H1 (cell line): Measurements from ENCODE around the gene YPEL2. TPM values are rescaled to one million over a fixed set of nuclear protein-coding genes. Genes with fewer than 3 reads are reported as not detected.

ENCODE experiments used
- CHD7 ChIP-seq: fragments of 300-600 bp; sonication (generic); IDR thresholded peaks from 2 replicates; pipeline ENCODE4 v1.7.1; 2012; ENCODE audit warnings: low read length, moderate library complexity, mild to moderate bottlenecking, inconsistent platforms; ENCODE audit not compliant: insufficient replicate concordance
- GABPA ChIP-seq: IDR thresholded peaks from 2 replicates; pipeline ENCODE4 v1.6.1; 2011; ENCODE audit warnings: mild to moderate bottlenecking, low read length, moderate library complexity, borderline replicate concordance; ENCODE audit not compliant: insufficient read depth
- HDAC2 ChIP-seq, 2 experiments: fragments of 300-600 bp in 1 of 2; sonication (generic) in 1 of 2; IDR thresholded peaks; 2 replicates each; pipeline ENCODE4 v1.6.1; 2011 to 2012; ENCODE audit warnings: low read depth in 2 of 2, low read length in 2 of 2, mild to moderate bottlenecking in 2 of 2, moderate library complexity in 2 of 2, borderline replicate concordance in 1 of 2, inconsistent platforms in 1 of 2
- KDM4A ChIP-seq: IDR thresholded peaks from one replicate; pipeline ENCODE4 v1.7.1; 2012; ENCODE audit warnings: low read depth, mild to moderate bottlenecking, moderate library complexity, low read length, inconsistent platforms; ENCODE audit not compliant: severe bottlenecking
- KDM5A ChIP-seq: fragments of 200-600 bp; IDR thresholded peaks from 2 replicates; pipeline ENCODE4 v1.7.1; 2012; ENCODE audit warnings: mild to moderate bottlenecking, low read length, inconsistent platforms, mixed read lengths
- RBBP5 ChIP-seq: IDR thresholded peaks from 2 replicates; pipeline ENCODE4 v1.7.1; 2012; ENCODE audit warnings: low read depth, mild to moderate bottlenecking, inconsistent platforms, low read length, moderate library complexity, borderline replicate concordance
- RXRA ChIP-seq: IDR thresholded peaks from 2 replicates; pipeline ENCODE4 v1.6.1; 2011; ENCODE audit warnings: low read depth, mild to moderate bottlenecking, low read length, moderate library complexity; ENCODE audit not compliant: insufficient read depth
- SRF ChIP-seq: IDR thresholded peaks from 2 replicates; pipeline ENCODE4 v1.6.1; 2011; ENCODE audit warnings: mild to moderate bottlenecking, low read depth, low read length, moderate library complexity
- SUZ12 ChIP-seq: fragments of 200-600 bp; sonication (generic); IDR thresholded peaks from 2 replicates; pipeline ENCODE4 v1.6.1; 2012; ENCODE audit warnings: mild to moderate bottlenecking, inconsistent platforms, low read length, moderate library complexity, mixed read lengths
- YY1 ChIP-seq: IDR thresholded peaks from 2 replicates; pipeline ENCODE4 v1.6.1; 2011; ENCODE audit warnings: low read depth, mild to moderate bottlenecking, low read length
- polyA plus RNA-seq, 7 experiments: library from polyadenylated mRNA; depleted of rRNA in 3 of 7; stranded (reverse) in 5 of 7; unstranded in 2 of 7; fragments of >200 nt in 5 of 7; fragments of 200-250 nt in 2 of 7; gene quantifications; 1 replicate in 5 of 7; 2 replicates in 1 of 7; 4 replicates in 1 of 7; pipeline versions ENCODE4 v1.2.1 to v1.2.3, GENCODE V29; 2011 to 2013; ENCODE audit warnings: missing spikeins in 2 of 7, mixed read lengths in 2 of 7
- total RNA-seq: library from RNA; stranded (reverse); fragmentation: NEBNext Ultra II Directional; extraction: Animal tissue kit (Norgen Biotek cat#: 25700); gene quantifications from 2 replicates; pipeline ENCODE4 v1.2.1, GENCODE V29; 2021

The YPEL2 gene
- total and polyA plus RNA-seq, 2 of the 8 experiments (the other 6 are each of a cell fraction or from before 2014, with no cell fraction given), result 1.6 to 3.5 TPM

- no peak for TF ChIP-seq CHD7
- no peak for TF ChIP-seq GABPA
- TF ChIP-seq RBBP5, result no peak
- no peak for TF ChIP-seq KDM4A
- no peak for TF ChIP-seq SUZ12
- no peak for TF ChIP-seq SRF
- no peak for TF ChIP-seq KDM5A
- no peak for TF ChIP-seq HDAC2 (IDR thresholded peaks at IDR 0.05; ENCODE audit: borderline replicate concordance in 1 of 2, low read depth in 2 of 2, low read length in 2 of 2)
- TF ChIP-seq RXRA, result no peak
- no peak for TF ChIP-seq YY1
Observed at GRCh38 chr17:59413014-59413766, 81.7 kb downstream of the YPEL2 start (continued).
